Endothelial cell of umbilical vein (primary cell): ENCODE results near the gene SHISA6.

Experiments used
- CTCF ChIP-seq, 2 donors: IDR thresholded peaks; 1 replicate in 1 of 2; 2 replicates in 1 of 2; pipeline ENCODE4 v1.5.1; 2011; ENCODE audit warnings: low read length in 2 of 2, mild to moderate bottlenecking in 2 of 2, moderate library complexity in 2 of 2, control low read depth in 1 of 2, inconsistent platforms in 1 of 2, low read depth in 1 of 2; ENCODE audit not compliant: insufficient read depth in 1 of 2; ENCODE audit errors: extremely low read depth in 1 of 2
- MAX ChIP-seq: IDR thresholded peaks from 2 replicates; pipeline ENCODE4 v1.6.1; 2011; ENCODE audit not compliant: insufficient read depth, insufficient read length
- MYC ChIP-seq: IDR thresholded peaks from one replicate; pipeline ENCODE4 v1.6.1; 2011; ENCODE audit warnings: mild to moderate bottlenecking, low read depth, low read length

GRCh38 chr17:11404431-11405276 lies 163.6 kb downstream of the SHISA6 start:
- TF ChIP-seq MAX (no peak), CTCF (IDR thresholded peaks at IDR 0.05; ENCODE audit: extremely low read depth in 1 of 2, insufficient read depth in 1 of 2, low read depth in 1 of 2, low read length in 2 of 2) (no peak), MYC (no peak)
